ENCODE results near the gene TGFB2.

TGFB2 gene

DNA sequence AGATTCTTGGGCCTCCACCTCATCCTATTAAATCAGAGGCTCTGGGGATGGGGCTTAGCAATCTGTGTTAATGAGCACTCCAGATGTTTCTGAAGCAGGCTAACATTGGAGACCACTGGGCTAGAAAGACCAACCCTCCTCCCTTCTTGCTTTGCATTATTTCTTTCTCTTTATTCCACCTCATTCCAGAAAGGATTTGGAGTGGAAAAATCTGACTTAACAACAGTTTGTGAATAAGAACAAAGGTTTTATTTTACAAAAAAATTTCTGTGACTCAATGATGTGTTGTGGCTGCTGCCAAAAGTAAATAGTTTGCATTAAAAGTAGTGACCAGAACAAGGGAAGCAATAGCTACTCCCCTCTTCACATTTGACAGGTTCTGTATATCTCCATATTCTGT is 79.4 kb downstream of the TGFB2 start:
- DNase-seq (ENCODE audit: low read depth in 2 of 2): no peak

DNA sequence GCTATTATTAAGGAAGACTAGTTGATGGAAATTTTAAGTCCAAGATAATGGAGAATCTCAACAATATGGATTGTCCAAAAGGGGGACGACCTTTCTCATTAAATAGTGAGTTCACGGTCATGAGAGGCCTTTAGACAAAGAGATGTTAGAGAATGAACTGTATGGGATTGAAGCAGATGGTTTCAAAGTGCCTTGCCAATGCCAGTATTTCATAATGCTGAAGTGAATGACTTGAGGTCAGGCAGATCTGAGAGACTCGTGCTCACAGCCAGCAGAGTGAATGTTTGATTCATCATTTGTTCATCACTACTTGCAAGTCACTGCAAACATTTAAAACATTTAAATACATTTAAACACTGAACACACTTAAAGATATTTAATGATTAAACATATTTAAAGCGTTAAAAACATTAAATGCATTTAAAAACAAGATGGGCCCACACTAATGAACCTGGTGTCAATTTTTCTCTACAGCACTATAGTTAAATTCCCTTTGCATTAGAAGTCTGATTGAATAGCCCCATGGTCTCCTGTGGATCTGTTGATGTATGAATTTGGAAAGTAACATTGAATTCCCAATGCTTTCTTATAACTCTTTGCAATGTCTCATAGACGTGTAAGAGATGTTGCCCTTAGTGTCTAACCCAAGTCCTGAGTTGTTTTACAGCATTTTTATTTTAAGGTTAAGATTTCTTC is 80.7 kb downstream of the TGFB2 start:
- no peak for DNase-seq (ENCODE audit: low read depth in 2 of 2)

- DNase-seq (ENCODE audit: low read depth in 2 of 2): no peak
Observed at GRCh38 chr1:218426343-218426657, 81.2 kb downstream of the TGFB2 start.

GRCh38 chr1:218429301-218429700 is 84.2 kb downstream of the TGFB2 start:
- DNase-seq (ENCODE audit: low read depth in 2 of 2): no peak

DNA sequence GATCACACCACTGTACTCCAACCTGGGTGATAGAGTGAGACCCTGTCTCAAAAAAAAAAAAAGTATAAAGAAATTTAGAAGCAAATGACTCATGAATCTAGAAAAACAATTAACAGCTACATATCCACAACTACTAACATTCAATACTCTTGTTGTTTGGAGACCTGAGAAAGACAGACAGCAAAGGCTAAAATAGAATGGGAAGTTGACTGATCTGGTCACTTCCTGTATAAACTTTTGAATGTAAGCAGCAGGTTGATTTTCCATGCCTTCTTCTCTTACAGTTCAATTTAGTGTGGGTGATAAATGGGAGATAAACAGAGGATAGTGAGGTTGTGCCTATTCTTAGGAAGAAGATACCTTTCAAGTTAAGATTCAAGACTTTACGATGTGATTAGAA is 85.2 kb downstream of the TGFB2 start:
- DNase-seq (ENCODE audit: low read depth in 2 of 2): no peak

GRCh38 chr1:218430822-218431221 is 85.7 kb downstream of the TGFB2 start:
- DNase-seq (ENCODE audit: low read depth in 2 of 2): no peak

DNA sequence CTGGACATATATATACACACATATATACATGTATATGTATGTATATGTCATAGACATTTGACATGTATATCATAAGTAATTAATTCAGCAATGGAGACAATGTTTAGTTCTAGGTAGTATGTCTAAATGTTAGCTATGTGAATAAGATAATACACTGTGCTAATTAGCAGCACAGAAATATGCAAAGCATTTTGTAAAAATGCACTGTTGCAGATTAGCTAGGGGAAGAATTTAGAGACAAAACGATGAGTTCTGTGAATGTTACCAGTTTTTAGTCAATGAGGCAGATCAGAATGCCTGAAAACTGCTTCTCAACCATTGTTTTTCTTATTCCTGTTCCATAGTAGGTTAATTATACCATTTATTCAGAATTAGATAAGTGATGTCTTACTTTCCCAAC is 86.3 kb downstream of the TGFB2 start:
- no peak for DNase-seq (ENCODE audit: low read depth in 2 of 2)

DNA sequence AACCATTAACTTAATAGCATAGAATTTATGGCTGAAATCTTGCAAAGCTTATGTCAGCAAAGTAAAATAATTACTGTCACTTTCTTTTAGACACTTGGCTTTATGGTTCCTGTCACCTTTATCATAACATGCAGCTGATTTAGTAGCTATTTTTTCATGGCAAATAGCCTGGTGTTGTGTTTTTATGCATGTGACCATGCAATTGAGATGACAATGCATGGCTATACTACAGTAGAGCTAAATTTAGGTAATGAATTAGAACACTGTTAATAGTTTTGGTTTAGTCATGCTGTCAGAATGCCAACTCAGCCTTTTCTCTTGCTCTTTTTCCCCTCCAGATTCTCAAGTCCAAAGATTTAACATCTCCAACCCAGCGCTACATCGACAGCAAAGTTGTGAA is 88.6 kb downstream of the TGFB2 start:
- no peak for DNase-seq (ENCODE audit: low read depth in 2 of 2)

DNA sequence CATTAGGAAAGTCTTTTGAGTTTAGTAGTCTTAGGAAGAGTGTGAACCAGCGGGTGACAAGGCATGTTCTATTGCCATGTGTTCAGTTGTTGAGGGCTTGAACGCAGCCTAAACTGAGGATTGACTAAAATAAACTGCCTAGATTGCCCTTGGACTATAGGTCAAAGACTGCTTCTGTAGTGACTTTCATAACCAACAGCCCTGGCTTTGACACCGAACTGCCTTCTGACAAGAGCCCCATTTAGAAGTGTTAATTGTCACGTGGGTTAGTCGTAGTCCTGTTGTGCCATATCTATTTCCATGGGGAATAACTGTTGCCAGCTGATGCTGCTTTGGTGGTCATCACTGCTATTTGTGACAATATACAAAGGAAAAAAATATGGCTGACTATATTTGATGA is 90.4 kb downstream of the TGFB2 start:
- DNase-seq (ENCODE audit: low read depth in 2 of 2): no peak

DNA sequence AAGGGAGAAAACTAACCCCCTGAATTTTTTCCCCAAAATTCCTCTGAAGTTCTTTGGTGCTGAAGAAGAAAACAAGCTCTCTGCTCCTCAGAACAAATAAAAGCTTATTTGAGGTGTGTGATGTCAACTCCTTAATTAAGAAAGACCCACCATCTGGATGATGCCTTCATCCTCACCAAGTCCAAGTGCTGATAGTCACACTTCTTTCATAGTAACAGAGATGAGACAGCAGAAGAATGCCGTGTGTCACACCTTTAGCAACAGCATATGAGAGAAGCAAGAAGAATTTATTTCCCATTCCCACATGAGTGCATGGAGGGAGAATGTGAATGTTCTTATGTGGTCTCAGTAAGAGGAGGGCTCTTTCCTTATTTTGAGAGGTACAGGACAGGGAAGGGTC is 91.2 kb downstream of the TGFB2 start:
- no peak for DNase-seq (ENCODE audit: low read depth in 2 of 2)

- DNase-seq (ENCODE audit: low read depth in 2 of 2): no peak
Observed at GRCh38 chr1:218436997-218437396, 91.9 kb downstream of the TGFB2 start.

DNA sequence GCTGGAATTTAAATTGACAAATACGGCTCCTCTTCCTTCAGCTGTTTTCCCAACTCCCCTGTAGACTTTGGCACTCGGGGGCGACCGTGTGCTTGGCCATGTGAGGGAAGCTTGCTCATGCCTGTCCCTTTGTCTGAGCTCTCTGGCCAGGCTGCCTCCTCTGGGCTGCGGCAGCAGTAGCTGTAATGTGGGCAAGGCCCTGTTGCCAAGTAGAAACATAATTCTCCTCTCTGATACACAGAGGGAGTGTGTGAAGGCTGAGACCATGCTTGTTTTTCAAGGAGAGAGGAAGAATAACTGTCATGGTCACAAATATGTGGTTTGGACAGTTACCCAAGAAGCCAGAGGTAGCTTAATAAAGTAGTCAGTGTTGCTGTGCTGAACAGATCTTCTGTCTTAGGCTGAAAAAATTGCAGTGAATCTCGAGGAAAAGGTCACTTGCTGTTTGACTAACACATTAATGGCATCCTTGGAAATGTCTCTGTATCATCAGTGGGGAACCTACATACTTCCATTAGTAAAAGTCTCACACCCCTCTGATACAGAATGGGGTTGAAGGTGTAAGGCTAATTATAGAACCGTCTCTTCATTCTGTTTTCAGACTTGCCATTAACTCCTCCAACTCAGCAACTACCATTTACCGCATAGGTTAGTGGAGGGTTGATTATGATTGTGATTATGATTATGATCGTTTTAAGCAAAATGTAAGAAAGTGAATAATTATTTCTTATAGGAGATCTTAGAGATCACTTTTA is 94.6 kb downstream of the TGFB2 start:
- DNase-seq (ENCODE audit: low read depth in 2 of 2): no peak

- no peak for DNase-seq (ENCODE audit: low read depth in 2 of 2)
Observed at GRCh38 chr1:218443255-218443654, 98.1 kb downstream of the TGFB2 start.

GRCh38 chr1:218444173-218444572 is 99.0 kb downstream of the TGFB2 start:
- no peak for DNase-seq (ENCODE audit: low read depth in 2 of 2)

DNA sequence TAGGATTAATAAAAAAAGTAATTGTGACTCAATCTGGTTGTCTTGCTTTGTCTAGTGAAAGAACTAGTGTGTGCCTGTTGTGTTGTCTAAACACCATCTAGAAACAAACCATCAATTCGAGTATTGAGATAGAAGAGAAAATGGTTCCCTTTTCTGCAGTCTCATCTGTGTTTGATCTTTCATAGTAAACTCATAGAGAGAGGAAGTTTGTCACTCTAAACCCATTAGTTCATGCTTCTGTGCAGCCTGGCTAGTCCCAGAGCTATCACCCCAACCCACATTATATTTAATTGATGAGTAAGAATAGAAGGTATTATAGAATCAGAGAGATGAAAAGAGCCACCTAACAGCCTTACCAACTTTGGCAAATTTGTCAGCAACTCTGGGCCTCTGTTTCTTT is 99.5 kb downstream of the TGFB2 start:
- no peak for DNase-seq (ENCODE audit: low read depth in 2 of 2)

DNA sequence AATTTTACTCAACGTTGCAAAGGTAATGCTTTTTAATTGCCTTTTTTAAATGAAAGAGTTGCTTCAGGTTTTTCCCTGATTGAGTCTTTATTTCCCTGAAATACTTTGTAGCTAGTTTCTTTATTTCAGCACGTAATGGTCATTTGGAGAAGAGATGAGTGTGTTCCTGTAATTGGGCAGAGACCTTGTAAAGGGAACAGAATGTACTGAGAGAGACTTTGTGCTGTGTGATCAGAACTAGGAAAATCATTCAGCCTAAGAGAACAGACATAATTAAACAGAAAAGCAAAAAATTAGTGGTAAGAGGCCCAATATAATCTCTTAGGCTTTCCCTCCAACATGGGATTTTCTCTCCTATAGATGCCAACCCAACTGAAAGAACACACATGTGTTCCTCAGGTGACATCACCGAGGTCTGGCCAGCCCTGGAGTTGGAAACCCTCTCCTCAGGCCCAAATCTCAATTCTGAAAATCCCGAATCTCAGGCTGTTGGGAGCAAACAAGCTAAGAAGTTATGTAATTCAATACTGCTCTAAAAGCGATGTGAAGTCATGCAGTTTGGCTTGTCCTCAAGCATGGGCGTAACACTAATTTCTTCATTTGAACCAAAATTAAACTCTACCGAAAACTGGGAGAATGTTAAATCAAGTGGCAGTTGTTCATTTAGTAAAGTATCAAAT is 102.0 kb downstream of the TGFB2 start:
- DNase-seq (ENCODE audit: low read depth in 2 of 2): no peak

DNA sequence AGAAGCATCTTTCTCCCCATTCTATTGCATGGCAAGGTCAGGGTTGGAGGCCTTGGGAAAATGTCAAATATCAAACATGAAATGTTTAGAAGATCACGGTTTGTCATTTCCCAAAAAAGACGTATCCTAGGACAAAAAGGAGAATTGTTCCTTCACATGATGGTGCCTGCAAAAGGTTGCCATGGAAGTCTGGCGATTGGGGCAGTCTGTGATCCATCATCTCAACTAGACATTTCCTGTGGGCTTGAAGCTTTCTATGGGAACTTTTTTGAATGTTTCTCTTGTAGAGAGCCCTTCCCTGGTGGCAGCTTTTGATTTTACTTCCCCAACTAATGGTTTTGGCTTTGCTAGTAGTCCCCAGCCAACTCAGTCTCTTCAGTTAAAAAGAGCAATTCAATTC is 106.3 kb downstream of the TGFB2 start:
- DNase-seq (ENCODE audit: low read depth in 2 of 2): no peak

DNA sequence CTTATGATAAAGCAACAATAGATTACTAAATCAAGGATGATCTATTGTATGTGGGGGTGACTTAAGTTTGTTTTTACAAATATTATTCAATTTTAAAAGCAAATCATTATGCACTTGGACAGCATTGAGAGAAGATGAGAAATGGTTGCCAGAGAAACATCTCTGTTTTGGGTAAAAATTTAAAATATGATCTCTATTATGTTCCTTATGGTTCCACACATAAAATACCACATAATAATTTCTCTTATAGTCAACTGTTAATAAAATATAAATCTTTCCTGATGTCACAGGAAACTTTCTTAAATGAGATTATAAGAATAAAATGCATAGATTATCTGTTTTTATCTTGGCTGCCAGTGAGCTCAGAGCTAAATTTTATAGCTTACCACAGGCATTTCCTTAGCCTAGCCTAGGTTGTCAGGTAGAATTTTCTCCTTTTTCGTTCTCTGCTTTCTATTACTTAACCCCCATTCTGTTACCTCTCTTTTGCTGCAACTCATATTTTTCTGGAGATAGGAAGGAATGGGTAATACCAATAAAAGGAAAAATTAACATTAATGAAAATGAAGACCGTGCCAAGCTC is 109.7 kb downstream of the TGFB2 start:
- no peak for DNase-seq (ENCODE audit: low read depth in 2 of 2)

DNA sequence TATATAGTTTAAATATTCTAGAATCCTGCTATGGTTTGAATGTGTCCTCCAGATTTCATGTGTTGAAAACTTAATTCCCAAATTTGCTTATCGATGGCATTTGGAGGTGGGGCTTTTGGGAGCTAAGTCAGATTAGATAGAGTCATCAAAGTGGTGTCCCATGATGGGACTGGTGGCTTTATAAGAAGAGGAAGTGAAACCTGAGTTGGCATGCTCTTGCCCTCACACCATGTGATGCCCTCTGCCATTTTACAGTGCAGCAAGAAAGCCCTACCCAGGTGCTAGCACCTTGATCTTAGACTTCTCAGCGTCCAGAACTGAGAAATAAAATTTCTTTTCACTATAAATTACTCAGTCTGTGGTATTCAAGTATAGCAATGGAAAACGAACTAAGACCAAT is 111.3 kb downstream of the TGFB2 start:
- no peak for DNase-seq (ENCODE audit: low read depth in 2 of 2)

DNA sequence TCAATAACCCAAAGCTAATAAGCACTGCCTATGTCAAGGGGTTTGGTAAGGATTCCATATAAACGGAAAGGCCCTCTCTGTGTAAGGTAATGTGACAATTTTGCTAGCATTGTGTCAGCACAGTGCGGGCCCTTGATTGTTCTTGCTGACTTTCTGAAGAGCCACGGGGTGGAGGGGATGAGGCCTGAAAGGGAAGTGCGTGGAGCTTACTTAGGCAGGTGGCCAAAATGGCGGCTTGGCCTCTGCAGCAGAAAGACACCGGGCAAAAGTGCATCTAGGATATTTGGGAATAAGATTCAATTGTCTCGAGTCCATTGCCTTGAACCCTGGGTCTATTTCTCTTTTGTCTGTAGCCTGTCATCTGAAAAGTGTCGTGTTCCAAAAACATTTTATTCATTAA is 114.3 kb downstream of the TGFB2 start:
- no peak for DNase-seq (ENCODE audit: low read depth in 2 of 2)

- DNase-seq (ENCODE audit: low read depth in 2 of 2): no peak
Observed at GRCh38 chr1:218459878-218460711, 115.0 kb downstream of the TGFB2 start.

DNA sequence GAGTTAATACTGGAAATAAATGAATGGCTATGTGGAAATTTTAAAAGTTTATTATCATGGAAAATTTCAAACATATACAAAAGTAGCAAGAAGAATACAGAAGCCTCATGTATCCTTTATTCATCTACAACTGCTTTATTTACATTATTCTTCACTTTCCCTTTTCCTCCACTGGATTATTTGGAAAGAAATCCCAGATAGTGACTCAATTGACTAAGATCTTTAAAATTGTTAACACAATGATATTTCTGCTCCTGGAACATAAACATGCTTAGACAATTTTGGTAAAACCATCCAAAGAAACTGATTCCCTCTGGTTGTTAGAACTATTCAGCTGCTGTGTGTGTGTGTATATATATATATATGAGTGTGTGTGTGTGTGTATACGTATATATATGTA is 116.2 kb downstream of the TGFB2 start:
- DNase-seq (ENCODE audit: low read depth in 2 of 2): no peak
